Bone marrow (tissue), 2 donors: Measurements from ENCODE around the gene IQCE.
"Not testable (repeated sequence)": the region's sequence is repeated elsewhere in the genome, so short reads cannot be mapped to it uniquely, and the experiment has no call there.

Experiments
- DNase-seq, 2 donors: peaks; one replicate each; lab custom pipeline; 2025; lab: John Stamatoyannopoulos, UW

The IQCE gene

GRCh38 chr7:2553831-2554581 lies 4.8 kb upstream of the IQCE start:
- no peak for DNase-seq

- no peak for DNase-seq
Measured at GRCh38 chr7:2554661-2555111, 4.1 kb upstream of the IQCE start.

- peak; percentile 85 to 99 for DNase-seq
Measured at GRCh38 chr7:2555121-2556052, 3.4 kb upstream of the IQCE start, which contains the start of gene BRAT1. Gene BRAT1 (minus strand): TSS chr7:2555524. CDS start chr7:2554431, 1,093 bp downstream.

- no peak for DNase-seq
Measured at GRCh38 chr7:2559283-2559950, 638 bp downstream of the IQCE start.

GRCh38 chr7:2563955-2564354 lies 5.2 kb downstream of the IQCE start:
- DNase-seq, result not testable (repeated sequence)

GRCh38 chr7:2564970-2565540 lies 6.3 kb downstream of the IQCE start:
- no peak for DNase-seq

- DNase-seq, result no peak
Measured at GRCh38 chr7:2566348-2566889, 7.6 kb downstream of the IQCE start.

- peak in 1 of 2 donors; percentile 12 for DNase-seq
Measured at GRCh38 chr7:2566890-2567678, 8.3 kb downstream of the IQCE start.

- peak in 1 of 2 donors; percentile 36 for DNase-seq
Measured at GRCh38 chr7:2567679-2568278, 9.0 kb downstream of the IQCE start.

GRCh38 chr7:2568521-2569223 lies 9.9 kb downstream of the IQCE start:
- DNase-seq, result no peak

- no peak for DNase-seq
Measured at GRCh38 chr7:2569421-2569820, 10.6 kb downstream of the IQCE start.

- DNase-seq, result no peak
Measured at GRCh38 chr7:2570021-2570420, 11.2 kb downstream of the IQCE start.

- DNase-seq, result no peak
Measured at GRCh38 chr7:2571409-2571808, 12.6 kb downstream of the IQCE start.

- no peak for DNase-seq
Measured at GRCh38 chr7:2572101-2572842, 13.5 kb downstream of the IQCE start.

GRCh38 chr7:2573761-2574160 lies 15.0 kb downstream of the IQCE start:
- no peak for DNase-seq

- no peak for DNase-seq
Measured at GRCh38 chr7:2575046-2575732, 16.4 kb downstream of the IQCE start.

GRCh38 chr7:2575733-2576340 lies 17.1 kb downstream of the IQCE start:
- no peak for DNase-seq
